GM21717 (cell line): ENCODE measurements around the gene BACH2.
"Not testable (repeated sequence)": the region's sequence is repeated elsewhere in the genome, so short reads cannot be mapped to it uniquely, and the experiment has no call there.

Experiments used
- ATAC-seq: cut with Tn5 transposase; IDR thresholded peaks from one replicate; pipeline ENCODE4 v1.9.1; 2021; ENCODE audit warnings: mild to moderate bottlenecking, moderate library complexity; ENCODE audit not compliant: unreplicated experiment

The BACH2 gene

DNA sequence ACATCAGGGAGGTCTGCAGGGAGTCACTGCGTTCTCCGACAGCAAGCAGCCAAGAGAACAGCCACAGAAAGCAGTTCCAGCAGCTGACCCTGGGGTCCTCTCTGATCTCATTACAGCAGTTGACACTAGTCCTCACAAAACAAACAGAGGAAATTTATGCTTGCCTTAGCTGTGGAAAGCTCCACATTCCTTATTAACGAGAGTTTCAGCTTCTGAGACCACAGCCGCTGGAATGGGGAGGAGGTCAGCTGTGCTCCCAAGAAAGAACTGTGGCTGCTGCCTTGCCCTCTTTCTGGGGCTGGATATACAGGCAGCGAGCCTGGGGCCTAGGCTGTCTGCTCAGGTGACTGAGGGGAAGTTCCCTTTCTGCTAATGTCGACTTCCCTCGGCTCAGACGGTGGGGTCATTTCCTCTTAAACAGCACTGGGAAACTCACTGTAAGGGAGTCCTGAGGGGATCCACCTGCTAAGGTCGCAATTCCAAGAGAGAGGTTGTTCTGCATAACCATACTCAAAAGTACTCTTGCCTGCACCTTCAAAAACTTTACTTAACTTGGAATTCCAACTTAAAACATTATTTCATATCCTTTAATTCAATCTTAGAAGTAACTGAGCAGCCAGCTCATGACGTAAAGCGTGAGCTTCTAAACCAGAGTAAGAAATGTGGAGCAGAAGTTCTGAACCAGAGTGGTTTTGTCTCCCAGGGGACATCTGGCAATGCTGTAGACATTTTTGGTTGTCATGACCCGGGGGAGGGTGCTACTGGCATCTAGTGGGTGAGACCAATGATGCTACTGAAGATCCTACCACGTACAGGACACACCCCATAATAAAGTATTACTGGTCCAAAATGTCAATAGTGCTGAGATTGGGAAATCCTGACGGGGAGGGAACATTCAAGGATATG, 80.3 kb downstream of the BACH2 start:
- ATAC-seq = no peak

DNA sequence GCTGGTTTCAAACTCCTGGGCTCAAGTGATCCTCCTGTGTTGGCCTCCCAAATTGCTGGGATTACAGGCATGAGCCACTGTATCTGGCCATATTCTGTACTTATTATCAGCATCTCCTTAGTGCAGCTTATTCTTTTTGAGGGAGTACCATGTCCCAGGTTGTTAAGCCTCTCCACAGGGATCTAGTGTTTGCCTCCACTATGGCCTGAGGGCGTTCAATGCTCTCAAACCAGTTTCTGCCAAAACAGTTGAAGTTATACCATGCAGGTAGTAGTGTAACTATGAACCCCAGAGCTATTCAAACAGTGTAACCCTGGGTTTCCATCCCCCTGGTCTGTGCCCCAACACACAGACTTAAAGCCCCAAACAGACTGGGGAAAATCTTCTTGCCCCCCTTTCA, 81.7 kb downstream of the BACH2 start:
- ATAC-seq = no peak

DNA sequence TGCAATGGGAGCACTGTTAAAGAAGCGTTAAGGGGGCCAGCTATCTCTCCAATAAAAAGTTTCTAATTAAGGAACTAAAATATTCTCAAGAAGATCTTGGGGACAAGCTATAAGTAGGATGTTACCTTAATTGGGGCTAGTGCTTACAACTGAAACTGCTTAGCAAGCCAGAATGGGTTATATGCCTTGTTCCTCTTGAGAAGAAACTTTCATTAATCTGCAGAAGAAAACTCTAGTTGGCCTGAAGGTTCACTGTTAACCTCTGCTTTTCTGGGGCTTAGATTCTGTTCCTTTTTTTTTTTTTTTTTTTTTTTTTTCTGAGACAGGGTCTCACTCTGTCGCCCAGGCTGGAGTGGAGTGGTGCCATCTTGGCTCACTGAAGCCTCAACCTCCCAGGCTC, 82.2 kb downstream of the BACH2 start:
- ATAC-seq = no peak

DNA sequence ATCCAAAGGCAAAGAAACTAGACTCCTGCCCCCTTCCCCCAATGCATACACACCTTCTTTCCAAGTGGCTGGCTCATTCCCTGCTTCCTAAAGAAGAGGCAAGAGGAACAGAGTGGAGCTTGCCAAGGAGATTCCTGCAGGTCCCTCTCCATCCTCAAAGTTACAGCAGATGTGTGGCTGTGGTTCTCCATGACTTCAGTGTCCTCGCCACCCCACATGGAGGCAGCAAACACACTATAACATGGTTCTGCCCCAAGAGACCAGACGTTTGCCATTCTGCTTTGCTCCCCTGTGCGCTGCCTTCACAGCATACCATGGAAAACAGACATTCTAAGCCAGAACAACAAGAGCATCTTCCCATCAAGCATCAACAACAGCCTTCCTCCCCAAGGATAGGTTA, 84.4 kb downstream of the BACH2 start:
- no peak for ATAC-seq

DNA sequence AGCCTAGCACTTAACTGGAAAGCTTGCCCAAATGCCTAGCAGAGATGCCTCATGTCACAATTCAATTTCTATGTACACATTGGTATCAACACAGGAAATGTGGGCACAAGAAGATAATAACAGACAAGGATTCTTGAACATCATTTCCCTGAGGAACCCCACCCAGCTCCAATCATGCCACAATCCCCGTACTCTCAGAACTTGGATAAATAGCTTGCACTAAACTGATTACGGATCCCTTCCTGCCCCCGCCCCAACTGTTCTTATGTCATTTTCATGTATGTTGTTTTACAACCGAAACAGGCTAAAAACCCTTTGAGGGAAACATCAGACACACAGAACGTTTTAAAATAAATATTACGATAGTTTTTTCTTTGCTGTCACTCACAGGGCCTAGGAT, 87.1 kb downstream of the BACH2 start:
- no peak for ATAC-seq

DNA sequence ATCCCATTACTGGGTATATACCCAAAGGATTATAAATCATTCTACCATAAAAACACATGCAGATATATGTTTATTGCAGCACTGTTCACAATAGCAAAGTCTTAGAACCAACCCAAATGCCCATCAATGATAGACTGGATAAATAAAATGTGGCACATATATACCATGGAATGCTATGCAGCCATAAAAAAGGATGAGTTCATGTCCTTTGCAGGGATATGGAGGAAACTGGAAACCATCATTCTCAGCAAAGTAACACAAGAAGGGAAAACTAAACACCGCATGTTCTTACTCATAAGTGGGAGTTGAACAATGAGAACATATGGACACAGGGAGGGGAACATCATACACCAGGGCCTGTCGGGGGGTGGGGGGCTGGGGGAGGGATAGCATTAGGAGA, 88.0 kb downstream of the BACH2 start:
- not testable (repeated sequence) for ATAC-seq

DNA sequence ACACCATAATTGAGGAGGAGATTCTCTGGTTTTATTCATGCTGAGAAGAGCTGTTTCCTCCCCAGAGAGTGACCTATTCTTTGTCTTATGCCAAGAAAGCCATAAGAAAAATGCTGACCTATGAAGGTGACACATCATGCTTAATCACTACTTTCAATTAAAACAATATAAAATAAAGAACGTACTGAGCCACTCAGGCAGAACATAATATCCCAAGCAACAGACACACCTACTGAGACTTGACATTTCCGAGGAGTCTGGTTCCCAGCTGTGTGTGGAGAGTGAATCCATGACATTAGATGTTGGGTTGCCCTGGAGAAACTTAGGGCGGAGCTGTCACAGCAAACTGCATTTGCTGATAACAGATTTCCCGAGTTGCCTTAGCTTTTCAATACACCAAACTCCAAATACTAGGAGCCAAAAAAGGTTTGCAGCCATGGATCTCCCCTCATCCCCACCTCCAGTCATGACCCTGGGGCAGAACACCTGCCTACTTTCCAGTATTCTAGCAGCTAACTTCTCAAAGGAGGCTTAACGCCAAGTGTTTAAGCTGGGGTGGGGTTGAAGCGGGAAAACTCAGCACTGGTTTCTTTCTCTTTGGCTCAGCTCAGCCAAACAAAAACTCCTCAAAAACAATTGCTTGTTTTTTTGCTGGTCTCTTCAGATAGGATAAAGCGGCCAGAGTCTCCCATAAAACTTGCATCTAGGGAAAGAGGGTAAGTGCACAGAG, 92.2 kb downstream of the BACH2 start:
- no peak for ATAC-seq

DNA sequence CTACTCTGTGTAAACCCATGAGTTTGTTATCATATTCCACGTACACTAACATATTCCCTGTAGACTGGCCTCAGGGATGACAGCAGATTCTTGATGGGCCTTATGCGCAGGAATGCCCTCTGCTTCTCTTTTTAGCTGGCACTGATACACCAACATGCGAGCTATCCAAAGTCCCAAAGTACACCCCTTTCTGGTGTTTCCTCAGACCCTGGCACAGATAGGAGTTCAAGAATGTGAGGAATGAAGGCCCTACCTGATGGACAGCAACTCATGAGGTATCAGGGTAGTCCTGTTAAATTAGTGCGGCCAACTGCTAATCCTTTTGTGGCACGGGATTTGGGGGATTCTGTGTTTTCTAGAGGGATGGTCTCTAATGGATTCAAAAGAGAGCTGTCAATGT, 93.0 kb downstream of the BACH2 start:
- ATAC-seq = no peak

DNA sequence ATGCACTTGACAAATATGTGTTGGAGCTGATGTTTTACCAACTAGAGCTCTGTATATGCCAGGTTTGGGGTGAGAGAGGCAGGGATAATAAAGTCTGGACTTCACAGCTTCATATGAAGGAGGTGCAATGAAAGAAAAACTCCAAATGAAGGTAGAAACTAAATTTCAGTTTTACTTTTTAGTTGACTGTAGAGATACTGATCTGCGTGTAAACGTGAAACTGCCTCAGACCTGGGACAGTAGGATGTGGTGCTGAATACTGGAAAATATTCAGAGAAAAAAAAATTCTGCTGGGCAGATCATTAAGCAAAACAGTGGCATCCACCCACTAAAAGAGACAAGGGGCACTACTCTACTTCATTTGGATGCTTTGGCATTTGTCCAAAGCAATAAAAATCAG, 94.5 kb downstream of the BACH2 start:
- ATAC-seq = no peak

DNA sequence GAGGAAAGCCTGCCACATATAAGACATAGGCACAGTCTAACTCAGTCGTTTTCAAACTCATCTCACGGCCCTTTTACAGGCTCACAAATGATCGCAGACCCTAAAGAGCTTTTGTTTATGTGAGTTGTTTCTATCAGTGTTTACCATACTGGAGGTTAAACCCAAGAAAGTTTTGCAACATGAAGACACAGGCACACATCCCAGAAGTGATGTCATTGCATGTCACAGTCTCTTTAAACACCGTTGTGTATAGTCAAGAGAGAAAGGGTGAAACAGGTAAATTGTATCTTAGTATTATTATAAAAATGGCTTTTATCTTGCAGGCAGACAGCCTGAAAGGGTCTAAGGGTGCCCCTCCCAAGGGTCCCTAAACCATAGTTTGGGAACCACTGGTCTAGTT, 96.7 kb downstream of the BACH2 start:
- ATAC-seq = no peak

DNA sequence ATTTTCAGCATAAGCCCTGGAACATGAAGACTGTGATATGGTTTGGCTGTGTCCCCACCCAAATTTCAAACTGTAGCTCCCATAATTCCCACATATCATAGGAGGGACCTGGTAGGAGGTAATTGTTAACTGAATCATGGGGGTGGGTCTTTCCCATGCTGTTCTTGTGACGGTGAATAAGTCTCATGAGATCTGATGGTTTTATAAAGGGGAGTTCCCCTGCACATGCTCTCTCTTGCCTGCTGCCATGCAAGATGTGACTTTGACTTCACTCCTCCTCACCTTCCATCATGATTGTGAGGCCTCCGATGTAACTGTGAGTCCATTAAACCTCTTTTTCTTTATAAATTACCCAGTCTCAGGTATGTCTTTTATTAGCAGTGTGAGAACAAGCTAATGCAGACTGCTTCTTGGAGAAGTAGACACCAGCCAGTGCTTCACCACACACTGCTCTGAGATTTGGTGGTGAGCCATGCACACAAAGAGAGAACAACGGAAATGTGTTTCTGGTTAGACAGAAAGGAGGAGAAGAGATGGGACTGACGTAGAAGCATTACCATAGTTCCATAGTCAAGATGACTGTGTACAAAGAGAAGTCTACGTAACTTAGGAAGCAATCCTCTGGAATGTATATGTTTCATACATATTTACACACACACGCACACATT, 97.8 kb downstream of the BACH2 start:
- ATAC-seq = no peak

DNA sequence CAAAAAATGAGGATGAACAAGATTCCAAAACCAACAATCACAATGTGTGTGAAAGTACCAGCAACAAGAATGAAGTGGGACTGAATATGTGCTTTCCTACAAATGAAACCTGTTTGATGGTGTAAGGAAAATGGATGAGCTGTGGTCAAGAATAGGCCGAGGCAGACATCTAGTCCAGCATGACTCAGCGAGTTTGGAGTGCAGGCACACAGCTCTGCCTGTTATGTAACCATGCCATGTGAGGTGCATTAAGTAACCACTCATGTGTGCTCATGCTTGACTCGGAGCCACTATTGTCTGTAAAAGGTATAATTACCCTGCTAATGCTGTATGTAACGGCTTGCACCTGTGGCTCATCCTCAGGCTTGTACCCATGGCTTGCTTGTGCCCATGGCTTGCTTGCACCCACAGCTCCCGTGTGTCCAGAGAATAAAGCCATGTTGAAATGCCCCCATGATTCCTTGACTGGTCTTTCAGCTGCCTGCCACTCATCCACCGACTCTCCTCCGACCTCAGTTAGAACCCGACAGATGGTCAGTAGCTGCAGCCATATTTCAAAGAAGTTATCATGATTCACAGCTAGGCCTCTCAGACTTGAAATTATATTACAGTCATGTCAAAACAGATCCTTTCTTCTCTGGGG, 98.7 kb downstream of the BACH2 start:
- no peak for ATAC-seq

DNA sequence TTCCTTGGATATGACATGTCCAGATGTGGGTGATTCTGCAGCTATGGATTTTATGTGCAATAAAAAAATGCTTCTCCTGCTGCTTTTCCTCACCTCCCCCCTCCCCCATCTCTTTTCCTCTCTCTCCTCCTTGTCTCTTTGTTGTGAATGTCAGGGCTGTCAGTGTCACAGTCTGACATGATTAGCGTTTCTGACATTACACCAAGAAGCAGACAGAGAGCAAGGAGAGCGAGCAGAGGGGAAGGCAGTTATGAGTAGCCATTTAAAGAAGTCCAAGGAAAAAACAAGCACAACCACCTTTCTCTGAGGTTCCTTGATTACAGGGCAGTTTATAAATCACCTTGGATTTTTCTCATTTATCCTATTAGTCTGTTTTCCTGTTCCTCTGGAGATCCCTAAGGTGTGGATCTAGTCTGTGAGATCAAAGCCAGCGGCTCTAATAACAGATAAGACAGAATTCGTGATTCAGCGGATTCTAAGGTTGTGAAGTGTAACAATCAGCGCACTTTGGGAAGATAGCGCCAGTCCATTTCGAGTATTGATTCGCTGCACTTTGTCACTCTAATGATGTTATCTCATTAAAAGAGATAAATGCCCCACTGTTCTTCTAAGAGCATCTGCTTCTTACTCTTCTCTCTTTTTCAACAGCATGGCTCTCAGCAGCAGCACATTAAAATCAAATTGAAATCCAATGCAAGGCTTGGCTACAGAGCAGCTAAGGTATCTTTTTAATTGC, 101.4 kb downstream of the BACH2 start:
- ATAC-seq = no peak

DNA sequence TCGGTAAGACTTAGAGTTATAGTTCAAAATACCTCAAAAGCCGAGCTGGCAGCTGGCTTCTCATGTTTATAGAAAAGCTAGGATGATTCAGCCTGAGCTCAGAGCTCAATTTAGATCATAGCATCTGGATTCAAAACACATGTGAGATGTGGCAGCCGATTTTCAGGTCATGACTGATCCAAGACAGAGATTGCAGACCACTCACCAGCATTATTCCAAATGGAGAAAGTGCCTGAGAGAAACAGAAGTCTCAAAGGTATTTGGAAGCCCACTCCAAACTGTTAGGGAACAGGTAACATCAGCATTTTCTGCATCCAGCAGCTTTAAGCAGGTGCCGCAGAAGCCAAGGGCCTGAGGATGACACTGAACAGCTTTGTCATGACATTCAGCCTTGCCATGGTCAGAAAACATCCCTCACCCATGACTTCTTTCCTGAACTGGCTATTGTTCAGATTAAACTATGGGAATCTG, 102.2 kb downstream of the BACH2 start:
- ATAC-seq = no peak

DNA sequence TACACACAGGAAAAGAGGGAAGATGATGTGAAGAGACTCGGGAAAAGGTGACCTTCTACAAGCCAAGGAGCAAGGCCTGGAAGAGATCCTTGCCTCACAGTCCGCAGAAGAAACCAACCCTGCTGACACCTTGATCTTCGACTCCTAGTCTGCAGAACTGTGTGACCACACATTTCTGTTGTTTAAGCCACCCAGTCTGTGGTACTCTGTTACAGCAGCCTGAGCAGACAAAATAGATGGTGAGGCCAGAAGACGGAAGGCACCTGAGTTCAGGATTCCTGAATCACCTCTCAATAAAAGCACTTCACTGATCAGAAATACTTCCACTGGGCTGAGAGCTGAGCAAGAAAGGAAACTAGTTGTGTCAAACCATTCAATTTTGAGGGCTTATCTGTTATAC, 103.3 kb downstream of the BACH2 start:
- ATAC-seq = no peak

DNA sequence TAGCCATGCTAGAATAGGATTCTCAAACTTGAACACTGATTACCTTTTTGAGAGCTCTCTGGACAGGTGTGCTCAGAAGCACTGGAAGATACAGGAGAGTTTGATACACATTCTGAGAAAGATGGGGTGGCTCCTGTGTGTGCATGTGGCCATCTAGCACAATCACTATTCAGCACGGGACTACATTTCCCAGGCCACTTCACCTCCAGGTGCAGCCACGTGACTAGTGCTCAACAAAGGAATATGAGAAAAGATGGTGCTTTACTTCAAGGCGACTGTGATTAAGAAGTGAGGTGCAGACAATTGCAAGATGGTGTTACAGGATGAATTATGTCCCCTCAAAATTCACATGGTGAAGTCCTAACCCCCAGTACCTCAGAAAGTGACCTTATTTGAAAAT, 103.8 kb downstream of the BACH2 start:
- ATAC-seq = no peak

DNA sequence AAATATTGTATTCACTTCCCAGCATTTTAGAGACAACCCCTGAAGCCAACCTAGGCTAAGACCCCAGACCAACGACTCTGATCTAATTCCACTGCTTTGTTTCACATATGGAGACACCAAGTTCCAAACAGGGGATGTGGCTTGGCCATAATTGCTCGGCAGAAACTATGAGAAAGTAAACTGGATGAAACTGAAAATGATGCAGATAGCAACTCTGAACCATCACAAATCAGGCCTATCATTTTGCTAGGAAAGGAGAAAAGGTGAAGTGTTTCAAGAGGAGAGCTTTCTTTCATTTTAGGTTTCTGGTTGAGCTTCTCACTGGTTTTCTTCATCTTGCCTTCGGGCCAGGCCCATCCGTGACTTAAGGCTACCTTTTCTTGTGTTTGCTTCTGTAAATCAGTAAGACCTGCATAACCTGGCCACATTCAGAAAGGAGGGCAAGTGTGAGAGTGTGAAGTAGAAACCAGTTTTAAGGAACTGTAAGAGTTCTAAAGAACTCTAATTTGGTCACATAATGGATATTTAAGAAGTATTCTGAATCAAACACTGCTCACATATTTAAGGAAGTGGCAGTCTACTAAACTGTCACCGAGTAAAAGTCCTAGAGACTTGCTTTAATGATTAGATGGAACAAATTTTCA, 105.8 kb downstream of the BACH2 start:
- peak; percentile 63 for ATAC-seq

DNA sequence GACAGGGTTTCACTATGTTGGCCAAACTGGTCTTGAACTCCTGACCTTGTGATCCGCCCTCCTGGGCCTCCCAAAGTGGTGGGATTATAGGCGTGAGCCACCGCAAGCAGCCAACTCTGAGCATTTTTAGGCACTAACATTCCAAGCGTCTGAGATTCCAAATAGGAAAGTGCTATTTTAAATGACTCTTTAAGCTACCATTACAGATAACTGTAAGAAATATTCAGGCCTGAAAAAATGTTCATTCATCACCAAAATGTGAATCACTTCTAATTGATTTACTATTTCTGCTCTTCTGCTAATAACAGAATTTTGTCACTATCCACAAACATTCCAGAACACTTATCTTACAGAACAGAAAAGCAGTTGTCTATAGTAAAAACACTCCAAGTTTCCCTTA, 106.5 kb downstream of the BACH2 start:
- no peak for ATAC-seq

DNA sequence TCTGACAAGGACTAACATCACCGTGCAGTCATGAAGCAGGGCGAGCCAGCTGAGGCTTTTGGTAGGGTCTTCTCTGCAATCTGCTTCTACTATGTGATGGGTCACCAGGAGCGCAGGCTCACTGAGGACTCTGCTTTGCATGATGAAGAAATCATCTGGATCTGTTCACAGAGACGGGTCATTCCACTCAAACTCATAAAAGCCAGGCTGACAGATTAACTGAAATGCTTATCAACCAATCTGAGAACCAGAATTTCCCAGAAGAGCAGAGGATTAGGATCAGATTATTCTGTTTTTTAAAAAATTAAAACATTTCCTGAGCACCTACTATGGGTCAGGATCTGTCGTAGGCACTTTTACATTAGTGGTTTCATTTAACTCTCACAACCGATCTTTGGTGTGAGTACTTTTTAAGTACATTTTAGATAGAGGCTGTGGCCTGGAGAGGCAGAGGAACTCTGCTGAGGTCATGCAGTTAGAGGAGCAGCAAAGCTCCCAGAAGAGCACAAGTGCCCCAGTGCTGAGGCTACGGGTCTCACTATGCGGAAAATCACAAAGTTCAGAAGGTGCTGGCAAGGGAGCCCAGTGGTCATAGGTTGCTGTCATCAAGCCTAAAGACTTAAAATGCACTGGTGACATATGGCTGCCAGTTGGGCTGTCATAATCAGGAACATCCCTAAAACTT, 109.1 kb downstream of the BACH2 start:
- no peak for ATAC-seq
